Eye (tissue), 1 donor: Measurements from ENCODE around the gene GOLGA5.

Experiments
- DNase-seq: peaks from one replicate; pipeline ENCODE4 v3.0.0-alpha.2; 2015

Gene GOLGA5

DNA sequence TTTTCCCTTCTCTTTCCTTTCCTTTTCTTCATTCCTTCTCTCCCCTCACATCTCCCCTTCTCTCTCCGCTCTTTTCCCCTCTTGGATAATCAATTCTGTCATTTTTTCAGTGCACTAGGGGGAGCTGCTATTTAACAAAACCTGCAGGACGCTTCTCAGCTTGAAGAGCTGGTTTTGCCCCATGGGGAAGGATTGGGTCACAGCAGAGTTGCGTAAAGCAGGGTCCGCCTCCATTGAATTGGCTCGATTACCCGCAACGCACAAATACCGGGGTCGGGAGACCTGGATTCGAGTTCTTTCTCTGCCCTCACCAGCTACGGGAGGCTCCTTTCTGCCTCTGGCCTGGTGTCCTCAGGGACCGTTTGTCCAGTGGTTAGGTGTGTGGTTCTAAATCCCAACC lies 86.7 kb downstream of the GOLGA5 start:
- peak; percentile 46 for DNase-seq

DNA sequence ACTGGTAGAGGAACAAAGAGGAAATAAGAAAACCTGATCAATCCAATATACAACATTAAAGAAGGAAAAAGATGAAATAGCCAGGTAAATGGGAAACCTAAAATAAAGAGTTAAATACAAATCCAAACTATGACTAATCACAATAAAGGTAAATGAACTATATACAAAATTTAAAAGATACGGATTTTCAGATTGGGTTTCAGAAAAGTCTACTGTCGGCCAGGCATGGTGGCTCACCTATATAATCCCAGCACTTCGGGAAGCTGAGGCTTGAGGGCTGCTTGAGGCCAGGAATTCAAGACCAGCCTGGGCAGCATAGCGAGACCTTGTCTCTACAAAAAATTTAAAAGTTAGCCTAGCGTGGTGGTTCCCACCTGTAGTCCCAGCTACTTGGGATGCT lies 89.0 kb downstream of the GOLGA5 start:
- DNase-seq = no peak

DNA sequence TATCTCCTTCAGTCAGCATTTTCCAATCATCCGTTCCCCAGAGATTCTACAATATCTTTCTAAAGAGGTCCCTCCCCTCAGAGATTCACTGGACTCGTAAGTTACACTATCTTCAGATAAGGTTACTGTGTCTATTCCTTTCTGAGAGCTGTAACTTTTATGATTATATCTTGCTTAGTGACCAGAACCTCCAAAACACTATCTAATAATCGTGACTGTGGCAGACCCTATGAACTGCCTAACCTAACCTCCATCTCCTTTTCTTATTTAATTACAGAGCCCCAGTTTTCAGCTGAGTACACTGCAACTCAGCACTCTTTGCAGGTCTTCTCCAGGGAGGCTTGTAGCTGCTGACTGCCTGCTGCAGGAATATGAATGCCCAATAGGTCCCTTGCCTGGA lies 90.3 kb downstream of the GOLGA5 start:
- DNase-seq = no peak

DNA sequence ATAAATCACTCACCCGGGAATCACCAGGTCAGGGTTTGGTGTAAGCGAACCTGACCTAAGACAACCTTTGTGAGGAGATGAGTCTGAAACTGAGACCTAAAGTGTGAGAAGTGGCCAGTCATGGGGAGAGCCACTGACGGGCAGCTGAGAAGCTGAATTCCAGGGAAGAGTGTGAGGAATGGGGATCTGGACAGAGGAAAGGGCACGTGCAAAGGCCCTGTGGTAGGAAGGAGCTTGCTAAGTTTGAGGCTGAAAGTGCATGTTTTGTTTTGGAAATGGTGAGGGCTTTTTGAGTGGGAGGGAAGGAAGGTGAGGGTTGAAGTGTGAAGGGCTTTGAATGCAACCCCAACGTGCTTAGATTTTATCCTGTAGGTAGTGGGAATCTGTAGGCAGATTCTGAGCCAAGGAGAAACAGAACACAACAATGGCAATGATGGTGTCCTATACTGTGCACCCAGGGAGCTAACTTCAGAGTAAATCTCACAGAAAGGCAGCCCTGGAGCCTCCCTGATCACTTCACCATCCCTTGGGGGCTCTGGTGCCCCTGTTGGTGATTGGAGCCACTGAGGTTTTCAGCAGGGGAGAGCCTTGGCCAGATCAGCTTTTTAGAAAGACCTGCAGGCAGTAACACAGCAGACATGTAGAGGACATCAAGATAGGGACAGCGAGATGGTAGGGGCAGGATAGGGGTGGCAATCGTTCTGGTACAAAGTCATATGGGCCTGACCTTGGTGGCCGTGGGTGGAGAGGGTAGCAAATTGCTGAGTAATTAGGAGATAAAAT lies 91.4 kb downstream of the GOLGA5 start:
- DNase-seq = no peak

DNA sequence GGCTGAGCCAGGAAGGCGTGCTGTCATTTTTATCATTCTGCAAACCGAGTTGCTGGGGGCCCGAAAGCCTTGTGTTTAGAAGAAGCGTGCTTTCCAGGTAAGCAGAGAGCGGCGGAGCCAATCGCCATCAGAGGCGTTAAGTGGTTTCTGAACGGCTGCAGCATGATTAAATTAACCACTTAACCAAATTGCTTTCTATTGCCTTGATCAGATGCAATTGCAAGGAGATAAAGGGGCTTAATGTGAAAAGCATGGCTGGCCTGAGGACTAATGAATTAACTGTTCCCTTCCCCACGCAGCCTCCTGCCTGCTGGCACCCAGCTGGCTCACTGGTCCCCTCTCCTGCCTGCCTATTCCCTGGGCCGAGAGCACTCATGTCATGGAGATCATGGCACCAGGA lies 92.2 kb downstream of the GOLGA5 start:
- peak; percentile 26 for DNase-seq

DNA sequence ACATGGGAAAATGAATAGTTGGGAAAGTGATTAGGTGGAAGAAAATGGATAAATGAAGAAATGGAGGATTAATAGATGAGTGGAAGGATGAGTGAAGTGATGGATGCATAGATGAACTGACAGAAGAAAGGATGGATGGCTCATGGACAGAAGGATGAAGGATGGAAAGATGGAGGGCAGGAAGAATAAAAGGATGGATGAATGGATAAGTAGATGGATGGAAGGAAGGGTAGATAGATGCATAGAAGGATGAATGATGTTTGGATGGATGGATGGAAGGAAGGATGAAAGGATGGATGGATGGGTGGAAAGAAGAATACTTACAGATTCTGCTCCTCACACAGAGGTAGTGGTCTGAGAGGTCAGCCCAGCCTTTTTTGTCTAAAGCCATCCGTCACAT lies 93.1 kb downstream of the GOLGA5 start:
- no peak for DNase-seq

DNA sequence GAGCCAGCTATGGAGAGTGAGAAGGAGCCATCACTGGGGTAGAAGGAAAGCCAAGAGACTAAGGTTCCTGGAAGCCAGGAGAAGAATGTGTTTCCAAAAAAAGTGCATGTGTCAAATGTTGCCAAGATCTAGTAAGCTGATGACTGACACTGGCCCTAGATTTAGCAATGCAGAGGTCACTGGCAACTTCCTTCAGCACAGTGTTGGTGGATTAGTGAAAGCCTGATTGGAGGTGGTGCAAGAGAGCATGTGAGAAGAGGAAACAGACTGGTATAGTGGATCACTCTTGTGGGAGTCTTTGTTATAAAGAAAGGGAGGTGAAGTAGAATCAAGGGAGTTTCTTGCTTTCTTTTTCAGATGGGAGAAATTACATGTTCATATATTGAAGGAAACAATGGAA lies 94.8 kb downstream of the GOLGA5 start:
- no peak for DNase-seq
